ENCODE results near the gene PUS1. TPM values are rescaled to one million over a fixed set of nuclear protein-coding genes. Genes with fewer than 3 reads are reported as not detected.

PUS1 gene
- total RNA-seq, 2 donors from 2014 or later: 37.3 to 56.7 TPM

GRCh38 chr12:131980263-131980662, 51.2 kb downstream of the PUS1 start:
- Mint-ChIP-seq H3K9me3 (no peaks in the 10 kb centered on the region), H3K27ac (no peak overlapping the region), H3K36me3 (ENCODE audit: low read depth) (peaks cover 56% of the 10 kb centered on the region), H3K27me3 (ENCODE audit: insufficient read depth) (no peaks in the 10 kb centered on the region), H3K4me1 (no peaks in the 10 kb centered on the region), H3K4me3 (no peak overlapping the region)
- Histone ChIP-seq H3K36me3 (ENCODE audit: control insufficient read depth, insufficient read depth, low read length) (peaks cover 50% of the 10 kb centered on the region), H3K9ac (ENCODE audit: extremely low read depth, low read length, poor library complexity, severe bottlenecking) (no peak overlapping the region), H3K4me3 (ENCODE audit: low read length) (no peak overlapping the region), H3K27ac (ENCODE audit: low read depth, low read length) (no peak overlapping the region), H3K27me3 (ENCODE audit: control insufficient read depth, insufficient read depth, low read length, poor library complexity, severe bottlenecking) (no peaks in the 10 kb centered on the region), H3K4me1 (ENCODE audit: control insufficient read depth, insufficient read depth, low read length) (no peaks in the 10 kb centered on the region), H3K9me3 (ENCODE audit: control insufficient read depth, low read length) (no peaks in the 10 kb centered on the region)
- no peak for TF ChIP-seq CTCF (conservative IDR thresholded peaks at IDR 0.05)
- 92% methylated on average over 1 to 3 of the region's 3 CpGs for WGBS, 2 experiments (ENCODE audit: insufficient coverage in 1 of 2, insufficient read length in 1 of 2)
- no peak for DNase-seq

GRCh38 chr12:131981388-131981787, 52.3 kb downstream of the PUS1 start:
- Mint-ChIP-seq H3K36me3 (ENCODE audit: low read depth) (peaks cover 64% of the 10 kb centered on the region), H3K4me1 (peaks cover under 1% of the 10 kb centered on the region), H3K4me3 (no peak overlapping the region), H3K27ac (no peak overlapping the region), H3K27me3 (ENCODE audit: insufficient read depth) (no peaks in the 10 kb centered on the region), H3K9me3 (no peaks in the 10 kb centered on the region)
- no peaks in the 10 kb centered on the region for H3K27me3 ChIP-seq (ENCODE audit: control insufficient read depth, insufficient read depth, low read length, poor library complexity, severe bottlenecking)
- no peak overlapping the region for H3K9ac ChIP-seq (ENCODE audit: extremely low read depth, low read length, poor library complexity, severe bottlenecking)
- H3K27ac ChIP-seq (ENCODE audit: low read depth, low read length): no peak overlapping the region
- DNase-seq: peak; percentile 42
- WGBS, 2 experiments (ENCODE audit: insufficient coverage in 1 of 2, insufficient read length in 1 of 2): 94 to 95% methylated on average over 10 of the region's 10 CpGs
- H3K4me1 ChIP-seq (ENCODE audit: control insufficient read depth, insufficient read depth, low read length): no peaks in the 10 kb centered on the region
- H3K36me3 ChIP-seq (ENCODE audit: control insufficient read depth, insufficient read depth, low read length): peaks cover 59% of the 10 kb centered on the region
- no peaks in the 10 kb centered on the region for H3K9me3 ChIP-seq (ENCODE audit: control insufficient read depth, low read length)
- TF ChIP-seq CTCF (conservative IDR thresholded peaks at IDR 0.05): no peak
- no peak overlapping the region for H3K4me3 ChIP-seq (ENCODE audit: low read length)

GRCh38 chr12:131982041-131982440, 53.0 kb downstream of the PUS1 start:
- Mint-ChIP-seq H3K4me1 (peaks cover 6% of the 10 kb centered on the region), H3K9me3 (no peaks in the 10 kb centered on the region), H3K36me3 (ENCODE audit: low read depth) (peaks cover 65% of the 10 kb centered on the region), H3K27me3 (ENCODE audit: insufficient read depth) (no peaks in the 10 kb centered on the region), H3K27ac (no peak overlapping the region), H3K4me3 (no peak overlapping the region)
- 85 to 96% methylated on average over 10 to 17 of the region's 17 CpGs for WGBS, 2 experiments (ENCODE audit: insufficient coverage in 1 of 2, insufficient read length in 1 of 2)
- no peak for TF ChIP-seq CTCF (conservative IDR thresholded peaks at IDR 0.05)
- no peak overlapping the region for H3K4me3 ChIP-seq (ENCODE audit: low read length)
- peak; percentile 33 for DNase-seq
- H3K9me3 ChIP-seq (ENCODE audit: control insufficient read depth, low read length): no peaks in the 10 kb centered on the region
- no peak overlapping the region for H3K27ac ChIP-seq (ENCODE audit: low read depth, low read length)
- peaks cover 64% of the 10 kb centered on the region for H3K36me3 ChIP-seq (ENCODE audit: control insufficient read depth, insufficient read depth, low read length)
- H3K4me1 ChIP-seq (ENCODE audit: control insufficient read depth, insufficient read depth, low read length): no peaks in the 10 kb centered on the region
- no peaks in the 10 kb centered on the region for H3K27me3 ChIP-seq (ENCODE audit: control insufficient read depth, insufficient read depth, low read length, poor library complexity, severe bottlenecking)
- no peak overlapping the region for H3K9ac ChIP-seq (ENCODE audit: extremely low read depth, low read length, poor library complexity, severe bottlenecking)
